Daoy (cell line): Measurements from ENCODE around the gene ZNF710. TPM values are rescaled to one million over a fixed set of nuclear protein-coding genes. Genes with fewer than 3 reads are reported as not detected.
"Not testable (repeated sequence)": the region's sequence is repeated elsewhere in the genome, so short reads cannot be mapped to it uniquely, and the experiment has no call there.

Experiments used
- DNase-seq: peaks from one replicate; pipeline ENCODE4 v3.0.0-alpha.2; 2015; ENCODE audit warnings: low read depth
- total RNA-seq: library from RNA; depleted of rRNA; stranded (reverse); fragments of >200 nt; shearing (Covaris generic); gene quantifications from 2 replicates; pipeline ENCODE4 v1.2.3, GENCODE V29; 2014; rRNA removed

The ZNF710 gene, protein sequence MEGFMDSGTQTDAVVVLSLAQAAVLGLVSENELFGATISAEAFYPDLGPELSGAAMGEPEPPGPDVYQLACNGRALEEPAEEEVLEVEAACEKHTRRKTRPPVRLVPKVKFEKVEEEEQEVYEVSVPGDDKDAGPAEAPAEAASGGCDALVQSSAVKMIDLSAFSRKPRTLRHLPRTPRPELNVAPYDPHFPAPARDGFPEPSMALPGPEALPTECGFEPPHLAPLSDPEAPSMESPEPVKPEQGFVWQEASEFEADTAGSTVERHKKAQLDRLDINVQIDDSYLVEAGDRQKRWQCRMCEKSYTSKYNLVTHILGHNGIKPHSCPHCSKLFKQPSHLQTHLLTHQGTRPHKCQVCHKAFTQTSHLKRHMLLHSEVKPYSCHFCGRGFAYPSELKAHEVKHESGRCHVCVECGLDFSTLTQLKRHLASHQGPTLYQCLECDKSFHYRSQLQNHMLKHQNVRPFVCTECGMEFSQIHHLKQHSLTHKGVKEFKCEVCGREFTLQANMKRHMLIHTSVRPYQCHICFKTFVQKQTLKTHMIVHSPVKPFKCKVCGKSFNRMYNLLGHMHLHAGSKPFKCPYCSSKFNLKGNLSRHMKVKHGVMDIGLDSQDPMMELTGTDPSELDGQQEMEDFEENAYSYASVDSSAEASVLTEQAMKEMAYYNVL
- total RNA-seq = 4.5 and 12.3 TPM in 2 replicates

- peak; percentile 65 for DNase-seq
Measured at GRCh38 chr15:90001062-90001682, at the start of gene ZNF710. Gene ZNF710, plus strand, starts transcription at chr15:90001324. Its CDS starts 65,814 bp downstream, at chr15:90067138.

GRCh38 chr15:89954541-89954940 lies 46.6 kb upstream of the ZNF710 start:
- no peak for DNase-seq

DNA sequence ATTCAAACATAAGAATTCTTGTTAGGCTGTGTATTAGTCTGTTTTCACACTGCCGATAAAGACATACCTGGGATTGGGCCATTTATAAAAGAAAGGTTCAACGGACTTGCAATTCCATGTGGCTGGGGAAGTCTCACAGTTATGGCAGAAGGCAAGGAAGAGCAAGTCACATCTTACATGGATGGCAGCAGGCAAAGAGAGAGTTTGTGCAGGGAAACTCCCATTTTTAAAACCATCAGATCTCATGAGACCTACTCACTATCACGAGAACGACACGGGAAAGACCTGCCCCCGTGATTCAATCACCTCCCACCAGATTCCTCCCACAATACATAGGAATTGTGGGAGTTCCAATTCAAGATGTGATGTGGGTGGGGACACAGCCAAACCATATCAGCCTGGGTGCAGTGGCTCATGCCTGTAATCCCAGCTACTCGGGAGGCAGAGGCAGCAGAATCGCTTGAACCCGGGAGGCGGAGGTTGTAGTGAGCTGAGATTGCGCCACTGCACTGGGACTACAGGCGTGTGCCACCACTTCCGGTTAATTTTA lies 45.6 kb upstream of the ZNF710 start:
- not testable (repeated sequence) for DNase-seq

DNA sequence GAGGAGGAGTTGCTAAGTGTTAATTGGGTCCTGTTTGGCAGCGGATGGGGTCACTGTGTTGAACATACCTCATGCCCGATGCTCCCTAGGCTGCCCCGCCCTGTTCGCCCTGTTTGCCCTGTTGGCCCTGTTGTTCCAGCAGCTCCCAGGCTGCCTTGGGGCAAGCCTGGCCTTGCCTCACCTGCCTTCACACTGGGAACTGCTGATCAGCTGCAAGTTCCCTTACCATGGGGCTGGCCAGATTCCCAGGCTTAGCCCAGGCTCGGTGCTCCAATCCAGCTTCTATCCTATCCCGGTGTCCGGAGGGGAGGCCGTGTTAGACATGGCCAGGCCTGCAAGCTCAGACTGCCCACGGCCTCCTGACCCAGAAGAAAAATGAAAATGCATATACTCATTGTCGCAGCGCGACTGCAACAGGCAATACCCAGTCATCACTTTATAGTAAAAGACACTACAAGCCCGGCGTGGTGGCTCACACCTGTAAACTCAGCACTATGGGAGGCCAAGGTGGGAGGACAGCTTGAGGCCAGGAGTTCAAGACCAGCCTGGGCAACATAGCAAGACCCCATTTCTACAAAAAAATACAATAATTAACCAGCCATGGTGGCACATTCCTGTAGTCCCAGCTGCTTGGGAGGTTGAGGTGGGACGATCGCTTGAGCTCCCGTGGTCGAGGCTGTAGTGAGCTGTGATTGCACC lies 42.9 kb upstream of the ZNF710 start:
- no peak for DNase-seq

- DNase-seq = no peak
Measured at GRCh38 chr15:89963301-89964231, 37.6 kb upstream of the ZNF710 start.

DNA sequence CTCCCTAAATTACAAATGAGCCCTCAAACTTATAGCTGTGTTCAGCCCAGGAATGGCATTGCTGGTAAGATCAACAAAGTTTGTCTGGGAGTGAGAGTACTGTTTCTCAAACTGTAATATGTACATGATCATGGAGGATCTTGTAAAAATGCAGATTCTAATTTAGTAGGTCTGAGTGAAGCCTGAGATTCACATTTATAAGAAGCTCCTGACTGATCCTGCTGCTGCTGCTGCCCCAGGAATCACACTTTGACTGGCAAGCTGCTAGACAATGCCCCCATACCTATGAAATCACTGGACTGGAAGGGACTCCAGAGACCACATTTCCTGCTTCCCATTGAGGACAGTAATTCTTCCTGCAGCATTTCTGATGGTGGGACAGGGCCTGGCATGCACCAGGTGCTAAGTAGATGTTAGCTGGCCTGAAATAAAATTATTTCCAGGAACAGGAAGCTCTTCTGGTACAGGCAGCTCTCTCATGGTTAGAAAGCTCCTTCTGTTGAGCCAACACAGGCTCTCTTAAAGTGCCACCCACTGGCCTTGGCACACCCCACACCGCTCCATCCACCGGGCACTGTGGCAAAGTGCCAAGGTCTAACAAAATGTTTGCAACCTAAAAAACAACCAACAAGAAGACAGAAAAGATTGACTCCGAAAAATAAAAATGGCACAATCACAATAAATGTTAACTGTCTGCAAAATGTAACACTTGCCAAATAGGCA lies 36.7 kb upstream of the ZNF710 start:
- DNase-seq = no peak

- no peak for DNase-seq
Measured at GRCh38 chr15:89967881-89968280, 33.2 kb upstream of the ZNF710 start.

DNA sequence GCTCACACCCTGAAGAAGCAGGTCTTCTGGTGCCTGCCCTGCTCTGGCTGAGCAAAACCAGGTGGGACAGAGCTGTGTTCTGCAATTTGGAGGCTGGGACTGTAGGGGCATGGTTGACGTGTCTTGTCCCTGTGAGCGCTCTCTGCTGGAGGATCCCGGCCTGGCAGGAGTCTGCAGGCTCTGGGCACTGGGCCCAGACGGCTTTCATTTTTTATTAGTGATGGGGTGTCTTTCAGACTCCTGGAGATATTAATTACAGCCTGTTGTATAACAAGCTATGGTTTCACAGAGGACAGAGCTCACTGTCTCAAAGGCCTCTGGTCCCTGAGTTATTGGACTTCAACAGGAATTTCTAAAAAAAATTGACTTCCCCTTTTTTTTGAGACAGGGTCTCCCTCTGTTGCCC lies 29.5 kb upstream of the ZNF710 start:
- DNase-seq = peak; percentile 74

DNA sequence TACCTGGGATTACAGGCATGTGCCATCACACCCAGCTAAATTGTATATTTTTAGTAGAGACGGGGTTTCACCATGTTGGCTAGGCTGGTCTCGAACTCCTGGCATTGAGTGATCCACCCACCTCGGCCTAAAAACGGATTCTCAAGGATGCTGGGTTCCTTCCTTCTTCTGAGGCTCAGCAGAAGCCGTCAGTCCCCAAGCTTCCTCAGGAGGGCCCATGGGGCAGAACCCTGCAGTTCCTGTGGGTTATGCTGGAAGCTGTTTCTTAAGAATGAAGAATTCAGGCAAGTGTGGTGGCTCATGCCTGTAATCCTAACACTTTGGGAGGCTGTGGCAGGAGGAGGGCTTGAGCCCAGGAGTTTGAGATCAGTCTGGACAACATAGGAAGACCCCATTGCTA lies 29.0 kb upstream of the ZNF710 start:
- DNase-seq = no peak

DNA sequence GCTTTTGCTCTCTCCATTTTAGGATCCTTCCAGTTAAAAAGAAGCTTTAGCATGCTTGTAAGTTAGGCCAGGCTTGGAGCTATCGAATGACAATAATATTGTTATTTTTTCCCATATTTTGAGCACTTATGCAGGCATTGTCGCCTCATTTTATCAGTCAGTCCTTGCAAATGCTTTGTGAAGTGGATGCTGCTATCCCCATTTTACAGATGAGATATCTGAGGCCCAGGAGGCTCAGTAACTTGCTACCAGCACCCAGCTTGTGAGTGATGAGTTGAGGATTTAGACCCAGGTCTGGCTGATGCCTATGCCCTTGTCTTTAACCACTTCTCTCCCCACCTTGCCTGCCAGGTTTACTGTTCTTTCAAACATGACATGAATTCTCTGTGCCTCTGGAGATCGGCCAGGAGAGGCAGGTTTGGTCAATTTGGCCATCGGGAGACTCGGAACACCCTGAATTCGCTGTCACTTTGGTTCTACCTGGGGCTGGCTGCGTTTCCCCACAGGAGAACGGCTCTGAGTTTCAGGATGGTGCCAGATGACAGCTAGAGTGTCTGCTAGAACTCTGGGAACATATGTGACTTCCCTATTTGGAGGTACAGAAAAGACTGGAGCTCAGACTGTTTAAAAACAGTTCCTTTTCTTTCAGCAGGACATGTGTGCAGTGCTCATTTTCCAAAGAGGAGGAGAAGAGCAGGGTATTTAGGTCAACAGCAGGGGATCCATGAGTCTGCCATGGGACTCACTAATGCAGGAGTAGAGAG lies 25.5 kb upstream of the ZNF710 start:
- DNase-seq = no peak

DNA sequence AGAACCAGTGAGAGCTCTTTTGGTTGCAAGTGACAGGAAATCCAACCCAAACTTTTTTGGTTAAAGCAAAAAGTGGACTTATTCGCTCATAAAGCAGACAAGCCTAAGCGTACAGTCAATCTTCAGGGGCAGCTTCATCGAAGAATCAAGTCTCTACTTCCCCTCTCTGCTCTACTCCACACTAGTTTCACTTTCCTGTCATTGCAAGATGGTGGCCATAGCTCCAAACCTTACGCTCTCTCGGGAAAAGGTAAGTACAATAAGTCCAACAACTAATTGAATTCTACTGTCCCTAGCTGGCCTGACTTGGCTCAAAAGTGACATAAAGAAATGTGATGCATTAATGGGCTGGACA lies 24.9 kb upstream of the ZNF710 start:
- no peak for DNase-seq

DNA sequence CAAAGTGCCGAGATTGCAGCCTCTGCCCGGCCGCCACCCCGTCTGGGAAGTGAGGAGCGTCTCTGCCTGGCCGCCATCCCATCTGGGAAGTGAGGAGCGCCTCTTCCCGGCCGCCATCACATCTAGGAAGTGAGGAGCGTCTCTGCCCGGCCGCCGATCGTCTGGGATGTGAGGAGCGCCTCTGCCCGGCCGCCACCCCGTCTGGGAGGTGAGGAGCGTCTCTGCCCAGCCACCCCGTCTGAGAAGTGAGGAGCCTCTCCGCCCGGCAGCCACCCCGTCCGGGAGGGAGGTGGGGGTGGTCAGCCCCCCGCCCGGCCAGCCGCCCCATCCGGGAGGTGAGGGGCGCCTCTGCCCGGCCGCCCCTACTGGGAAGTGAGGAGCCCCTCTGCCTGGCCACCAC lies 23.3 kb upstream of the ZNF710 start:
- DNase-seq = not testable (repeated sequence)

GRCh38 chr15:89978914-89979313 lies 22.2 kb upstream of the ZNF710 start:
- DNase-seq = no peak

GRCh38 chr15:89980896-89981295 lies 20.2 kb upstream of the ZNF710 start:
- no peak for DNase-seq

GRCh38 chr15:89982315-89983055 lies 18.6 kb upstream of the ZNF710 start:
- DNase-seq = no peak

- DNase-seq = no peak
Measured at GRCh38 chr15:89984001-89984400, 17.1 kb upstream of the ZNF710 start.

GRCh38 chr15:89984421-89985010 lies 16.6 kb upstream of the ZNF710 start:
- DNase-seq = no peak

DNA sequence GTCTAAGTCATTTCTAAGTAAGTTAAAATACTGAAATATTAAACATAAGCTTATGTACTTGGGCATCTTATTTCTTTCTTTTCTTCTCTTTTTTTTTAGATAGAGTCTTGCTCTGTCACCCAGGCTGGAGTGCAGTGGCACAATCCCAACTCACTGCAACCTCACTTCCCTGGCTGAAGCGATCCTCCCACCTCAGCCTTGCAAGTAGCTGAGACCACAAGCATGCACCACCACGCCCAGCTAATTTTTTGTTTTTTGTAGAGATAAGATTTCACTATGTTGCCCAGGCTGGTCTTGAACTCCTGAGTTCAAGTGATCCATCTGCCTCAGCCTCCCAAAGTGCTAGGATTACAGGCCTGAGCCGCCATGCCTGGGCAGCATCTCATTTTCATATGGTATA lies 16.0 kb upstream of the ZNF710 start:
- peak; percentile 23 for DNase-seq
